Neural progenitor cell (in vitro differentiated cells): ENCODE data around the gene GIGYF1.

Source experiments
- CTCF ChIP-seq: fragments of 200-600 bp; sonication (generic); IDR thresholded peaks from 2 replicates; pipeline ENCODE4 v1.5.1; 2017; ENCODE audit warnings: antibody characterized with exemption, mild to moderate bottlenecking
- EZH2phosphoT487 ChIP-seq: fragments of 200-600 bp; sonication (generic); IDR thresholded peaks from 2 replicates; pipeline ENCODE4 v1.6.1; 2017; ENCODE audit warnings: antibody characterized with exemption

GRCh38 chr7:100673302-100673941 is 20.6 kb downstream of the GIGYF1 start, which contains the start of gene GNB2:
- no peak for TF ChIP-seq EZH2phosphoT487
- no peak for TF ChIP-seq CTCF
